Stimulated activated naive B cell treated with anti-CD40 and anti-IgM and Interleukin-4, amounts not matched to agents 10 μg/mL and 1 μg/mL and 100 μg/mL, for 72 hours (primary cell): ENCODE measurements around the gene TENM3.
"Not testable (repeated sequence)": the region's sequence is repeated elsewhere in the genome, so short reads cannot be mapped to it uniquely, and the experiment has no call there.

Experiments
- ATAC-seq, 2 donors: fragments of 150-1000 bp; cut with Tn5 transposase; replicated peaks; 2 replicates each; pipeline ENCODE4 v1.10.0; 2021; ENCODE audit warnings: moderate library complexity in 1 of 2
- DNase-seq: peaks from one replicate; pipeline ENCODE4 v3.0.0; 2021
- H3K27ac Mint-ChIP-seq: one replicate; pipeline ENCODE4 v1.8.0; 2022; ENCODE audit warnings: mild to moderate bottlenecking, mixed read lengths
- H3K27me3 Mint-ChIP-seq, 2 donors: one replicate each; pipeline ENCODE4 v1.8.0; 2022; ENCODE audit warnings: mixed read lengths in 2 of 2
- H3K36me3 Mint-ChIP-seq, 2 donors: one replicate each; pipeline ENCODE4 v1.8.0; 2022; ENCODE audit warnings: mixed read lengths in 2 of 2, mild to moderate bottlenecking in 1 of 2
- H3K4me1 Mint-ChIP-seq, 2 donors: one replicate each; pipeline ENCODE4 v1.8.0; 2022; ENCODE audit warnings: mixed read lengths in 2 of 2, mild to moderate bottlenecking in 1 of 2
- H3K4me3 Mint-ChIP-seq, 2 donors: one replicate each; pipeline ENCODE4 v1.8.0; 2022; ENCODE audit warnings: mild to moderate bottlenecking in 2 of 2, mixed read lengths in 2 of 2, moderate library complexity in 1 of 2
- H3K9me3 Mint-ChIP-seq, 2 donors: one replicate each; pipeline ENCODE4 v1.8.0; 2022; ENCODE audit warnings: mixed read lengths in 2 of 2, mild to moderate bottlenecking in 1 of 2

Gene TENM3

GRCh38 chr4:182237010-182237409, 6.2 kb upstream of the TENM3 start:
- DNase-seq, ATAC-seq, H3K27ac Mint-ChIP-seq, H3K4me1 Mint-ChIP-seq, H3K36me3 Mint-ChIP-seq, H3K27me3 Mint-ChIP-seq, H3K4me3 Mint-ChIP-seq, H3K9me3 Mint-ChIP-seq: not testable (repeated sequence)

GRCh38 chr4:182238355-182238931, 4.8 kb upstream of the TENM3 start:
- Mint-ChIP-seq H3K9me3 (peaks cover 4 to 9% of the 10 kb centered on the region in 2 donors), H3K4me3 (no peak overlapping the region), H3K36me3 (no peaks in the 10 kb centered on the region), H3K4me1 (no peaks in the 10 kb centered on the region), H3K27ac (no peak overlapping the region), H3K27me3 (no peaks in the 10 kb centered on the region)
- DNase-seq (no peak), ATAC-seq (no peak)

GRCh38 chr4:182240161-182241130, 2.8 kb upstream of the TENM3 start:
- Mint-ChIP-seq H3K9me3 (peaks cover 4 to 9% of the 10 kb centered on the region in 2 donors), H3K27me3 (no peaks in the 10 kb centered on the region), H3K36me3 (no peaks in the 10 kb centered on the region), H3K27ac (no peak overlapping the region), H3K4me3 (no peak overlapping the region), H3K4me1 (no peaks in the 10 kb centered on the region)
- ATAC-seq: no peak
- no peak for DNase-seq

- DNase-seq, ATAC-seq, H3K36me3 Mint-ChIP-seq, H3K4me1 Mint-ChIP-seq, H3K4me3 Mint-ChIP-seq, H3K27me3 Mint-ChIP-seq, H3K9me3 Mint-ChIP-seq, H3K27ac Mint-ChIP-seq: not testable (repeated sequence)
Observed at GRCh38 chr4:182242260-182242659, 942 bp upstream of the TENM3 start.

GRCh38 chr4:182242787-182243186, 415 bp upstream of the TENM3 start:
- H3K27me3 Mint-ChIP-seq: no peaks in the 10 kb centered on the region
- H3K4me1 Mint-ChIP-seq: no peaks in the 10 kb centered on the region
- no peaks in the 10 kb centered on the region for H3K36me3 Mint-ChIP-seq
- peaks cover 4 to 6% of the 10 kb centered on the region in 2 donors for H3K9me3 Mint-ChIP-seq
- H3K27ac Mint-ChIP-seq: no peak overlapping the region
- ATAC-seq (no peak), DNase-seq (no peak)
- no peak overlapping the region for H3K4me3 Mint-ChIP-seq

GRCh38 chr4:182245041-182245440, 1.8 kb downstream of the TENM3 start:
- ATAC-seq (no peak), DNase-seq (no peak)
- Mint-ChIP-seq H3K9me3 (peaks cover 5 to 7% of the 10 kb centered on the region in 2 donors), H3K4me3 (no peak overlapping the region), H3K27me3 (no peaks in the 10 kb centered on the region), H3K27ac (no peak overlapping the region), H3K4me1 (no peaks in the 10 kb centered on the region), H3K36me3 (no peaks in the 10 kb centered on the region)

- H3K4me3 Mint-ChIP-seq: no peak overlapping the region
- H3K27me3 Mint-ChIP-seq: no peaks in the 10 kb centered on the region
- DNase-seq (no peak), ATAC-seq (no peak)
- H3K27ac Mint-ChIP-seq: no peak overlapping the region
- peaks cover 5 to 7% of the 10 kb centered on the region in 2 donors for H3K9me3 Mint-ChIP-seq
- H3K36me3 Mint-ChIP-seq: no peaks in the 10 kb centered on the region
- no peaks in the 10 kb centered on the region for H3K4me1 Mint-ChIP-seq
Observed at GRCh38 chr4:182245541-182246215, 2.5 kb downstream of the TENM3 start.

GRCh38 chr4:182246401-182247205, 3.4 kb downstream of the TENM3 start:
- Mint-ChIP-seq H3K36me3 (no peaks in the 10 kb centered on the region), H3K4me1 (no peaks in the 10 kb centered on the region), H3K27me3 (no peaks in the 10 kb centered on the region), H3K9me3 (peaks cover 7% of the 10 kb centered on the region in 2 donors), H3K4me3 (no peak overlapping the region), H3K27ac (no peak overlapping the region)
- DNase-seq (no peak), ATAC-seq (no peak)

GRCh38 chr4:182248295-182248694, 5.1 kb downstream of the TENM3 start:
- Mint-ChIP-seq H3K4me1 (no peaks in the 10 kb centered on the region), H3K27me3 (no peaks in the 10 kb centered on the region), H3K27ac (no peak overlapping the region), H3K9me3 (peaks cover 3% of the 10 kb centered on the region in 2 donors), H3K36me3 (no peaks in the 10 kb centered on the region), H3K4me3 (no peak overlapping the region)
- ATAC-seq (no peak), DNase-seq (no peak)

- no peak overlapping the region for H3K27ac Mint-ChIP-seq
Observed at GRCh38 chr4:182250446-182250845, 7.2 kb downstream of the TENM3 start.

GRCh38 chr4:182251116-182251515, 7.9 kb downstream of the TENM3 start:
- no peak overlapping the region for H3K4me3 Mint-ChIP-seq
- ATAC-seq: no peak
- peaks cover 3% of the 10 kb centered on the region in 2 donors for H3K9me3 Mint-ChIP-seq
- H3K27me3 Mint-ChIP-seq: no peaks in the 10 kb centered on the region
- H3K27ac Mint-ChIP-seq: no peak overlapping the region
- H3K4me1 Mint-ChIP-seq: no peaks in the 10 kb centered on the region
- H3K36me3 Mint-ChIP-seq: no peaks in the 10 kb centered on the region
- no peak for DNase-seq

More at GRCh38 chr4:182250446-182250845, 7.2 kb downstream of the TENM3 start:
- ATAC-seq (no peak), DNase-seq (no peak)
- Mint-ChIP-seq H3K4me3 (no peak overlapping the region), H3K4me1 (no peaks in the 10 kb centered on the region), H3K9me3 (peaks cover 2 to 3% of the 10 kb centered on the region in 2 donors), H3K27me3 (no peaks in the 10 kb centered on the region), H3K36me3 (no peaks in the 10 kb centered on the region)

- DNase-seq (no peak), ATAC-seq (no peak)
- Mint-ChIP-seq H3K4me3 (no peak overlapping the region), H3K27ac (no peak overlapping the region), H3K4me1 (no peaks in the 10 kb centered on the region), H3K27me3 (no peaks in the 10 kb centered on the region), H3K9me3 (peaks cover 4 to 5% of the 10 kb centered on the region in 2 donors), H3K36me3 (no peaks in the 10 kb centered on the region)
Observed at GRCh38 chr4:182252220-182252619, 9.0 kb downstream of the TENM3 start.

- Mint-ChIP-seq H3K4me1 (no peaks in the 10 kb centered on the region), H3K36me3 (no peaks in the 10 kb centered on the region), H3K4me3 (no peak overlapping the region), H3K9me3 (peaks cover 5 to 8% of the 10 kb centered on the region in 2 donors), H3K27me3 (no peaks in the 10 kb centered on the region), H3K27ac (no peak overlapping the region)
- ATAC-seq: no peak
- DNase-seq: no peak
Observed at GRCh38 chr4:182254026-182254780, 11.0 kb downstream of the TENM3 start.
